GM19035 (cell line): ENCODE results near the gene IBA57.
"Not testable (repeated sequence)": the region's sequence is repeated elsewhere in the genome, so short reads cannot be mapped to it uniquely, and the experiment has no call there.

Source experiments
- ATAC-seq: cut with Tn5 transposase; IDR thresholded peaks from one replicate; pipeline ENCODE4 v1.9.1; 2021; ENCODE audit not compliant: unreplicated experiment

IBA57 gene

GRCh38 chr1:228224198-228225164, 58.9 kb downstream of the IBA57 start:
- no peak for ATAC-seq

GRCh38 chr1:228225165-228225710, 59.6 kb downstream of the IBA57 start:
- no peak for ATAC-seq

GRCh38 chr1:228225740-228226139, 60.1 kb downstream of the IBA57 start:
- ATAC-seq, result no peak

- no peak for ATAC-seq
These were observed 60.7 kb downstream of the IBA57 start for GRCh38 chr1:228226141-228226874.

- no peak for ATAC-seq
These were observed 61.6 kb downstream of the IBA57 start for GRCh38 chr1:228226956-228227791.

GRCh38 chr1:228228147-228228546, 62.5 kb downstream of the IBA57 start:
- ATAC-seq, result not testable (repeated sequence)

GRCh38 chr1:228228601-228229074, 63.0 kb downstream of the IBA57 start:
- no peak for ATAC-seq

- no peak for ATAC-seq
These were observed 65.6 kb downstream of the IBA57 start for GRCh38 chr1:228231189-228231588.
